Measurements from ENCODE around the gene SLC2A4RG.

SLC2A4RG gene

DNA sequence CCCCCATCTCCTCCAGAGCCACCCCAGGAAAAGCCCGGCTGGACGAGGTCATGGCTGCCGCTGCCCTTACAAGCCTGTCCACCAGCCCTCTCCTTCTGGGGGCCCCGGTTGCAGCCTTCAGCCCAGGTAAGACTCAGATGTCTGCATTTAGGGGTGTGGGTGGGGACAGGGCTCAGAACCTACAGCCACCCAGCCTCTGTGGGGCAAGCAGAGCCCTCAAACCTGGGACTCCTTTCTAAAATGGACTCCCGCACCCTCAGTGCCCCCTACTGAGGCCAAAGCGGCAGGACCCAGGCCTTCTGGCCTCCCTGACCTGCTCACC is 1.7 kb downstream of the SLC2A4RG start:
- no peak for DNase-seq (ENCODE audit: low read depth)

DNA sequence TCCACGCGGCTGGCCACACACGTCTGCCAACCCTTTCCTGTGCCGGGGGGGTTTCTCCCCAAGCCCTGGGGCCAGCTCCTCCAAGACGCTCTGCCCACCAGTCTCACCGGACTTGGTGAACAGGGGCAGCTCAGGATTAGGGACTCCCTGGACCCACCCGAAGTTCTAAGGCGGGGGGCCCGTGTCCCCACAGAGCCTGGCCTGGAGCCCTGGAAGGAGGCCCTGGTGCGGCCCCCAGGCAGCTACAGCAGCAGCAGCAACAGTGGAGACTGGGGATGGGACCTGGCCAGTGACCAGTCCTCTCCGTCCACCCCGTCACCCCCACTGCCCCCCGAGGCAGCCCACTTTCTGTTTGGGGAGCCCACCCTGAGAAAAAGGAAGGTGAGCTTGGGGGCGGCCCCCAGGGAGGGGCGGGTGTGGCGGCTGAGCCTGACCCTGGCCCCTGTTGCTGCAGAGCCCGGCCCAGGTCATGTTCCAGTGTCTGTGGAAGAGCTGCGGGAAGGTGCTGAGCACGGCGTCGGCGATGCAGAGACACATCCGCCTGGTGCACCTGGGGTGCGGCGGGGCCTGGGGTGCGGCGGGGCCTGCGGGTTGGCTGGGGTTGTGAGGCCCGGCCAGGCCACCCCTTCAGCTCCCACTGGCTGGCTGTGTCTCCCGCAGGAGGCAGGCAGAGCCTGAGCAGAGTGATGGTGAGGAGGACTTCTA is 2.3 kb downstream of the SLC2A4RG start:
- DNase-seq (ENCODE audit: low read depth) = no peak

DNA sequence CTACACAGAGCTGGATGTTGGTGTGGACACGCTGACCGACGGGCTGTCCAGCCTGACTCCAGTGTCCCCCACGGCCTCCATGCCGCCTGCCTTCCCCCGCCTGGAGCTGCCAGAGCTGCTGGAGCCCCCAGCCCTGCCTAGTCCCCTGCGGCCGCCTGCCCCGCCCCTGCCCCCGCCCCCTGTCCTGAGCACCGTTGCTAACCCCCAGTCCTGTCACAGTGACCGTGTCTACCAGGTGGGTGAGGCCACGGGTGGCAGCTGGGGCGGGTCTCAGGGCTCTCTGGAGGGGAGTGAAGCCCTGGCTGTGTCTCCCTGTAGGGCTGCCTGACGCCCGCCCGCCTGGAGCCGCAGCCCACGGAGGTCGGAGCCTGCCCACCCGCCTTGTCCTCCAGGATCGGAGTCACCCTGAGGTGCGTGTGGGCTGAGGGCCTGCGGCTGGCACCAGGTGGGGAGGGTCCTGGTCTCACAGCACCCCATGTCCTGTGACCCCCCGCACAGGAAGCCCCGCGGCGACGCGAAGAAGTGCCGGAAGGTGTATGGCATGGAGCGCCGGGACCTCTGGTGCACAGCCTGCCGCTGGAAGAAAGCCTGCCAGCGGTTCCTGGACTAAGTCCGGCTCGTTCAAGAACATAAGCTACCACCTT is 2.9 kb downstream of the SLC2A4RG start:
- DNase-seq (ENCODE audit: low read depth) = no peak

DNA sequence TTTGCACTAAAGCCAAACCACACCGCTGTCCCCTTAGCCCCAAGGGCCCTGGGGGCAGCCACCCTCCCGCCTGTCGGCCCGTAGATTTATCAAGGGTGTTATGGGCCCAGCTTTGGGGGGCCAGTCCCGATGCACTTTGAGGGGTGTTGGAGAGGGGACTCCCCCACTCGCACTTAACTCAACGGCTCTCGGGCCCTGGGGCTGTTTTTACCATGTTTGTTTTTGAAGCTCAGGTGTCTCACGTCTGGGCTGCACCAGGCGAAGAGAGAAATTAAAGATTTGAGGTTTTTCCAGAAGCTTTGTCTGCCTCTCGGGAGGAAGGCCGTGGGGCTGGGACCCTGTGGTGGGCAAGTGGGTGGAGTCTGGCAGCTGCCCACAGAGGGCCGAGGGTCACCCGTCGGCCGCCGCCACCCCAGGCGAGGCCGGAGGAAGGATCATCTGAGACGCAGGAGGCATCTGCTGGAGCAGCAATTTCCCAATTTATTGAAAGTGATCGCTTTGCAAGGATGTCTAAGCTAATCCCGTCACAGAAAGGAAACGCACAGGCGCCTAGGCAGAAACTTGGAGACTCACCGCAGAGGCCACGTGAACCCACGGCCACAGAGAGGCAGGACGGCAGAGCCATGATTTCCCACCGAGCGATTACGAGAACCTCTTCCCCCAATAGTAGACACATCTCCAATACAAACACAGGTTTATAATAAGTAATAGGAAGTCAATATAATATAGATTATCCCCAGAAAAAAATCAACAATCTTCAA is 3.8 kb downstream of the SLC2A4RG start:
- no peak for DNase-seq (ENCODE audit: low read depth)

DNA sequence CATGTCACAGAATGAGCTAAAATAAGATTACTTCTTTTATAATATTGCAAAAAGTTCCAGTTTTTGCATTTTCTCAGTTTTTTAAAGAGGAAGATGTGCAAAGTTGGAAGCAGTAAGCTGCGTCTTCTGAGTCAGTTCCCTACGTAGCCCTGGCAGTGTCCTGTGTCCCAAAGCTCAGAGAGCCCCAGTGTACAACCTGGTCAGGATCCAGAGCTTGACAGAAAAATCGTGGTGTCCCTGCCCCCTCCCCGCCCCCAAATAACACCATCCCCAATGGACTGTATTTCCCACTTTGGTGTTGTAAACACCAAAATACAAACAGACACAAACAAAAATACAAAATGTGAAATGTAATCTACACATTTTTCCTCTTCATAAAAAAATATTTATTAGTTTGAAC is 4.6 kb downstream of the SLC2A4RG start:
- no peak for DNase-seq (ENCODE audit: low read depth)

DNA sequence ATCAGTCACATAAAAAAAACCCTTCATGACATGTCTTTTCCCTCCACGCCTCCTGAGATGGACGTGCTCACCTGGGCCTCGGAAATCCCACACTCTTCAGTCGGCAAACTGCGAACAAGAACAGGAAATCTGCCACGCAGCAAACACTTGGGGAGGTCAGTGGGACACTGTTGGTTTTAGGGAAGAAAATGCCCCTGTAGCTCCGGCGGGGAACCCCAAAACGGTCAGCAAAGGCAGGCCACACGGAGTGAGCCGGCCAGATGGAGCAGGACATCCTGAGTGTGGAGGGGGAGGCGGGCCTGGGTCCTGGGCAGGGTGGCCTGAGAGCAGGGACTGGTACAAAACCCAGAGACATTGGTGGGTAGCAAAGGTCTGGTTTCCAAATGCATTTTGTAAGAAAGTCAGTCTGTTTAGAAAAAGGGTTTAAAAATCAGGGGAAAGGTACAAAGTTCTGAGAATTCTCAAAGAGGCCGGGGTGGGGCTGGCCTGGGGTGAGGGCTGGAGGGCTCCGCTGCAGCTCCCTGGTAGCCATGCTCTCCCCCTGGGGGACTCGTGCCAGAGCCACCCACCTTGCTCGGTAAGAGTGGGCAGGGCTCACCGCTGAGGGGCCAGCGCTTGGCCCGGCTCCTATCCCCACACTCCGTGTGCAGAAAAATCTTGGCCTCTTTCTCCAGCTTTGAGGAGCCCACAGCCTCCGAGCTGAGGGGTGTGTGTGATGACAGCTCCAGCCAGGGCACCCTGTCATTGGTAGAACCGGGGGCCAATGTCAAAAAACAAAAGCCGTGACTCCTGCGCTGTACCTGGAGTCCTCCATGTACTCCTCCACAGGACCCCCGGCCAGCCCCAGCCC is 5.2 kb downstream of the SLC2A4RG start:
- no peak for DNase-seq (ENCODE audit: low read depth)

DNA sequence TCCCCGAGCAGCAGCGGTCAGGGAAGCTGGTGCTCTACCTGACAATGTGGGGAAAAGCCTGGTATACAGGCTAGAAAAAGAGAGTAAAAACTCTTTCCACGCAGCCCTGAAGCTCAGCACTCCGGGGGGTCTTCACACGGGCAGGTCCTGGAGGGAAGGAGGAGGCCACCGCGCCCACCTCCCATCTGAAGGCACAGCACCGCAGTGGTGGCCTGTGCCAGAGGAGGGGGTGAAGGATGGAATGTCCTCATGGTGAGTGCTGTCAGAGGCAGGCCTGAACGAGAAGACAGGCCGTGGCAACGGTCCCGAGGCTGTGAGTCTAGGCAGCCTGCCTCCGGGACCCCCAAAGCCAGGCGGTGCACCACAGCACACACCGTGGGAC is 5.8 kb downstream of the SLC2A4RG start:
- no peak for DNase-seq (ENCODE audit: low read depth)

DNA sequence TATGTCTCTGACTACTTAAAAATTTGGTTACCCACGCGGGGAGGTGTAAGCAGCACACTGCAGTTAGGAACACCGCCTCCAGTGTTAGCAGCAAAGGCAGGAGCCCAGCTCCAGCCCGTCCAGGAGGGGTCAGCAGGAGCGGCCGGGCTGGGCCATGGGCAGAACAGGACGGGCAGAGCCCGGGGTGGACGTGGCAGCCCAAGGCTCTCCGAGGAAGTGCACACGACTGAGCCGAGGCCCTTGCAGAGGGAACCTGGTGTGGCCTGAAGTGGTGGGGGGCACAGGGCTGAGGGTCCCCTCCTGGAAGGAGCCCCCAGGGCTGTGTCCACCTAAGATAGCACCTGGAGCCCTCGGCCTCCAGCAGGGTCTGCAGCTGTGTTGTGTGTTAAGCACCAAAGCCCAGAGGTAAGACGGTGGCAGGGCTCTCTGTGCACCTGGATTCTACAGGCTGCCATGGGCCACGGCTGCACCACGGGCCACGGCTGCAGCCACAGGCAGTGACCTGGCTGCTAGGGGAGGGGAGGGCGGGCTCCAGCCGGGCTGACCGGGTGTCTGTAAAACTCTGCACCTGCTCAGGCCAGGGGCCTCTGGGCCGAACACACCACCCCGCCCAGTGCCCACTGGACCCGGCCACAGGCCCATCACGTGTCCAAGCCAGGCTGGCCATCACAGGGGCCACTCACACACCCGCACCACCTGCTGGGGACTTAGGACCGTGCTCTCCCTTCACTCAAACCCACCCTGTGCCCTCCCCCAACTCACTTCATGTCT is 6.6 kb downstream of the SLC2A4RG start:
- DNase-seq (ENCODE audit: low read depth) = no peak

DNA sequence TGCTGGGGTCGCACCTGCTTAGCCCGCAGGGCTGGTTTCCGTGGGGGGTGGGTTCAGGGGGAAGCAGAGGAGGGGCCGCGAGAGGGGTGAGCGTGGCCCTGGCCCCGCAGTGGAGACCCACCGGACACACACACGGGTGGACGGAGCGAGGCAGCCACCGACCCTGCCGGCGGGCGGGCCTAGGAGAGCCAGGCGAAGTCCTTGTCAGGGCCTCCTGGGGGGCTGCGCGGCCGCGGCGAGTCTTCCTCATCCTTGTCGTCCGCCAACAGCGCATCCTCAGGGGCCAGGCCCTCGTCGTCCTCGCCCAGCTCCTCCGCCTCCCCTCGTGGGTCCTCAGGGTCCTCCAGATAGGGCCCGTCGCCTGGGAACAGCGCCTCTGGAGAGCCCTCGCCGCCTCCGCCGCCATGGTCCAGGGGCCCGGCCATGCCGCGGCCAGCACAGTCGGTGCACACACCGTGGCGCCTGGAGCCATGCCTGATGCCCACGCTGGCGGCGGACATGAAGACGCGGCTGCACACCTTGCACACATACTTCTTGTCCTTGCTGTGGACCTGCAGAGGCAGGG is 7.3 kb downstream of the SLC2A4RG start:
- DNase-seq (ENCODE audit: low read depth) = no peak

DNA sequence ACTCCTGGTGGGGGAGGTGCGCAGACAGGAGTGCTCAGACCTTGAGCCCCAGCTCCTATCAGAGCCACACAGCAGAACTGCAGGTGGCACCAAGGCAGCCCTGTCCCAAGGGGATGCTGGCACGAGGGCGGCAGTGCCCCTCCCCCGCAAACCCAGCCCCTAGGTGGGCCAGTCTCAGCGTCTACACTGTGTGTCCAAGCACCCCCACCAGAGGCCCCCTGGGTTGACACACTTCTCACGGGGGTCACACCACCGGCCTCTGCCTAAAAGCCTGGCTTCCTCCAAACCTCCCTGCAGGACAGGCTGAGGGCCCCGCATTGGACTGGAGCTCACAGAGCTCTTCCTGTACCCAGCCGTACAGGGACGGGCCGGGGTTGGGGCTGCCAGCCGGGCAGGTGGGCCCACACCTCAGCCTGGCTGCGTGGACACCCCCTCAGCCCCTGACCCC is 8.1 kb downstream of the SLC2A4RG start:
- no peak for DNase-seq (ENCODE audit: low read depth)

DNA sequence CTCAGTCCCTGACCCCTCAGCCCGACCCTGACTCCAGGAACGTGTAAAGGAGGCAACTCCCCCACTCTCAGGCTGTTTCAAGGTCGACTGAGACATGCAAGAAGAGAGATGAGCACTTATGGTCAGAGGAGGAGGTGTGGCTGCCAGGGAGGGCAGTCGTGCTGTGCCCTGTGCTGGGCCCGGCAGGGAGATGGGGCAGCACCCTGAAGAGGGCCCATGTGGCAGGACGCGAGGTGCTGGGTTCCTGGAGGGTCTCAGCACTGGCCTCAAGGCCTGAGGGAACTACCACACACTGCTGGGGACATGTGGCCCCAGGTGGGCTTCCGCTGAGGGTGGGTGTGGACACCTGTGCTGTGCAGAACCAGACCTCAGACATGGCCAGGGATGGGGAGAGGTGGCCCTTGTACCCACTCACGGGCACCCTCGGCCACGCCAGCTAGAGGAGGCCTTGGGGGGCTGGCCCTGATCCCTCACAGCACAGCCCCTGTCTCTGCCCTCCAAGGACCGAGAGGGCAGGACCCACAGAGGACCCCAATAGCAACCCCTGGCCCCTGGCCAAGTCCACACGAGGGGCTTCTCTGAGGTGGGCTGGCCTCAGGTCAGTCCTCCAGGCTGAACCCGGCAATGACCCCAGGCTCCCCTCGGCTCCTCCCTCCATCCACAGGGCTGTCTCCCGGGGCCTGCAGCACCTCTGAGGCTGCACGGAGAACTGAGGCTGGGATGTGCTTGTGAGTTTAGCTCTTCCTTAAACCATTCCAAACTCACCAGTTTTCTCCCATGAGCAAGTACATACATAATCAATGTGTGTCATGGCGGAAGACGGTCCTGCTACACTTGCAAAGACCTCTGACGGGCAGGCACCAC is 8.7 kb downstream of the SLC2A4RG start:
- no peak for DNase-seq (ENCODE audit: low read depth)

DNA sequence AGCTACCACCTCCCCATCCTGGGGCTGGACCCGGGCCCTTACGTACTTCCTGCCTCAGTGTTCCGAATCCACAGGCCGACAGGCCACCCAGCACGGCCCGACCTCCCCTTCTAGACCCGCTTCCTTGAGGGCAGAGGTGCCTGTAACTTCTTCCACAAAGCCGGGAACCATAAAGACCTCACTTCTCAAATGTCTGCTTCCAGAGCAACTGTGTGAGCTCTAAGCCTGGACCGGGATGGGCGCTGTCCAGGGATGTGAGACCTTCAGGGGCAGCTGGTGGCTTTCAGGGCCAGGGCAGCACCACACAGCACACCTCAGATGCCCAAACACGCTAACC is 9.3 kb downstream of the SLC2A4RG start:
- DNase-seq (ENCODE audit: low read depth) = no peak

DNA sequence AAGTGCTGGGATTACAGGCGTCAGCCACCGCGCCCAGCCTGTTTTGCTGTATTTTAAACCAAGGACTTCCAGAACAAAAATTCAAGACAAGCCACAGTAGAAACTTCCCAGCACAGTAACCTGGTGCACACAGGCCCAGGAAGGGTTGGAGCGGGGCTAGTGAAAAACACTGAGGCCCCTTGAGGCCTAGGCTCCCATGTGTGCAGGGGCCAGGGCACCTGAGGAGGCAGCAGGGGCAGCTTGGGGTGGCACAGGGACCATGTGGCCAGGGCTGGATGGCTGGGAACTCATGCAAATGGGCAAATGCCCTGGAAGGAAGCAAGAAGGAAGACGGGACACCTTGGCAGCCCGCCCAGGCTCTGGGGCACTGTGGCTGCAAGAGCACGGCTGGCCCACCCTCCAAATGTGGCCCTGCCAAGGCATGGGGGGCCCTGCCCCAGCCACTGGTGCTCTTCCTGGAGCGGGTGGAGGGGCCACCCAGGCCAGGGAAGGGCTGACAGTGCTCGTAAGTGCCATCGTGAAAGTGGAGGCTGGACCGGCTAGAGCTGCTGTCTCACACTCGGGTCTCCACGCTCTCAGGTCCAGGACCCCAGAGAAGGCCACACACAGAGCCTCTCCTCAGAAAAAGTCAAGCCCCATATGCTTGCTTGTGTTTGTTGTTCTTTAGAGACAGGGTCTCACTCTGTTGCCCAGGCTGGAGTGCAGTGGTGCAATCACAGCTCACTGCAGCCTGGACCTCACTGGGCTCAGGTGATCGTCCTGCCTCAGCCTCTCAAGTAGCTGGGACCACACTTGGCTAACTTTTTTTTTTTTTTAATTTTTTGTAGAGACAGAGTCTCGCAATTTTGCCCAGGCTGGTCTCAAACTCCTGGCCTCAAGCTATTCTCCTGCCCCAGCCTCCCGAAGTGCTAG is 10.3 kb downstream of the SLC2A4RG start:
- no peak for DNase-seq (ENCODE audit: low read depth)

DNA sequence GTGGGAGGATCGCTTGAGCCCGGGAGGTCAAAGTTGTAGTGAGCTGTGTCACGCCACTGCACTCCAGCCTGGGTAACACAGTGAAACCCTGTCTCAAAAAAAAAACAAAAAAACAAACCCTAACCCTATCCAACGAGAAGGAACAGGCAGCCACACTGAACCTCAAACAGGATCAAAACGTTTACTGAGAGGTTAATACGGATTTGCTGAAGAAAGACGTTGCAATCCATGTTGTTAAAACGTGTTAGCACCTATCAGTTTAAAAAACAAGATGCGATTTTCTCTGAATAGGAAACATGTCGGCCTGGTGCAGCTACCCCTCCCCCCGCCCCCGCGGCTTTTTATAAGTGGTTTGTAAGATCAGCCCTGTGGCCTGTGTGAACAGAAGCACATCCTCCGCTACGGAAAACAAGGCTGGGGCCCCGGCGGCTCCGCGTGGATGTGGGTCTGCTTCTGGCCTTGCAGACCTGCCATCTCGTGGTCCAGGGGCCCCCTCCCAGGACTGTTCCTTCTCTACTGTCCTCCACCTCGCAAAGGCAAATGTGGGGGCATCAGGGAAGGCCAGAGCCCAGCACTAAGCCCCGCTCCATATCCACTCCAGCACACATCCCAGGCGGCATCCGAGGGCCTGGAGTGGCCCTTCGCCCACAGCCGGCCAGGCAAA is 11.4 kb downstream of the SLC2A4RG start:
- DNase-seq (ENCODE audit: low read depth) = no peak

DNA sequence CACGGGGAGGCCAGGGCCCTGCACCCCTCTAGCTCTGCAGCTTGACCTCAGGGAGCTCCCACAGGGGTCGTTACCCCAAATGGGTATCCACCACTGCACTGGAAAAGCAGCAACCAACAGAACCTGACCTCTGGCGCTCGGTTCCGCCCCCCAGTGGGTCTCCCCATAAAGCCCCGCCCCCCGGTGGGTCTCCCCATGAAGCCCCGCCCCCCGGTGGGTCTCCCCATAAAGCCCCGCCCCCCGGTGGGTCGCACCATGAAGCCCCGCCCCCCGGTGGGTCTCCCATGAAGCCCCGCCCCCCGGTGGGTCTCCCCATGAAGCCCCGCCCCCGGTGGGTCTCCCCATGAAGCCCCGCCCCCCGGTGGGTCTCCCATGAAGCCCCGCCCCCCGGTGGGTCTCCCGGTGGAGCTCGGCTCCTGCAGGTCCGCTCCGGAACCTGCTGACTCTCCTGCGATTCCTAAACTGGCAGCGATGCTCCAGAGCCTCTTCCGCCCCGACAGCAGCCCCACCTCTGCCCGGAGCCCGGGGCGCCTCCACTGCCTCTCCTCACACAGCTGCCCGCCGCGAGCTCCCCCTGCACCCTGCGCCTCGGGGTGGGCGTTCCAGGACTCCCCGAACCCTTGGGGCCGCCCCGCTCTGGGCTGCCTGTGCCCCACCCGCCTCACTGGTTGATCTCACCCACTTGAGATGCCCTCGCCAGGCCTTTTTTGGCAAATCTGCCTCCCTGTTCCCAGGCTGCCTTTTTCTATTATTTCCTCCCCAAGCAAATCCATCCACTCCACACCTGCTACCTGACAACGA is 12.1 kb downstream of the SLC2A4RG start:
- DNase-seq (ENCODE audit: low read depth) = no peak

DNA sequence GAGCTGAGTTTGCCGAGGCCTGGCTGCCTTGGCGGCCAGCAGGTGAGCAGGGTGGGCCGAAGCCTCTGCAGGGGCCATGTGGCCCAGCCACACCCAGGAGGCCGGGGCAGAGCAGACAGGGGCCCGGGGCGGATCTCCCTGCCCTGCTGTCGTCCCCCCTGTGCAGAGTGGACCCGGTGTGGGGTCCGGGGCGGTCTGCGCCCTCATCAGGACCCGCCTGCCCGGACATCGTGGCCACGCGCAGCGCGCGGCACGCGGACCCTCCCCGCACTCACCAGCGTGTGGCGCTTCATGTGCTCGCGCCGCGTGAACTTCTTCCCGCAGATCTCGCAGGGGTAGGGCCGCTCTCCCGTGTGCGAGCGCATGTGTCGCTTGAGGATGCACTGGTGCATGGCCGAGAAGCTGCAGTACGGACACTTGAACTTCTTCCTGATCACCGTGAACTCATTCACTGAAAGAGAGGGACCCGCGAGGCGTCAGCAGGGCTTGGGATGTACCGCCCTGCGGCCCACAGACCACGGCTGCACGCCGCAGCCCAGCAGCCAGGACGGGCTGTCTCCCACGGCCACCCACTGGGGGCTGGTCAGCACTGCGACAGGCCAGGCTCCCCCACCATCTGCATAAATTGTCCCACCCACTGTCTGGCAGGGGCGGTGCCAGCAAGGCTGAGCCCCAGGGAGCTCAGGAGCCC is 13.0 kb downstream of the SLC2A4RG start:
- no peak for DNase-seq (ENCODE audit: low read depth)

DNA sequence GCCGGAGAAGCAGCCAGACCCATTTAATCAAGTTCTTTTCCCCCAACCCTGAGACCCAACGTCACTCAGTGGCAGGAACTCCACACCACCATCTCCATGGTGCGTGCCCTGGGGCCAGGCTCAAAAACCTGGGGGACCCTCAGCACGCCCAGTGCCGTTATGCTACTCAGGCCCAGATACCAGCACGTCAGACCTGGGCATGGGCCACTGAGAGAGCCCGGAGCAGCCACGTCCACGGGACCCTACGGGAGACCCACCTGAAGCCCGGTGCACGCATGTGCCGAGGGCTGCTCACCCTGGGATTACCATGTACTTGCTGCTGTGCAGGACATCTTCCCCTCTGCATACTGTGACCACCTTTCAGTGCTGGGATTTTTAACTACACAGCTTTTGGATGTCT is 13.8 kb downstream of the SLC2A4RG start:
- DNase-seq (ENCODE audit: low read depth) = no peak

All from stromal cell of bone marrow (primary cell).